OCI-LY1 (cell line): Measurements from ENCODE around the gene GDA.

Experiments used
- H2AFZ ChIP-seq: fragments of 200-600 bp; sonication (generic), shearing (Covaris generic); 2 replicates; pipeline ENCODE4 v1.6.0; 2014; ENCODE audit warnings: antibody characterized with exemption, mild to moderate bottlenecking, low read length
- H3F3A ChIP-seq: fragments of 200-600 bp; sonication (generic), shearing (Covaris generic); 2 replicates; pipeline ENCODE4 v1.6.0; 2014; ENCODE audit warnings: mild to moderate bottlenecking, antibody characterized with exemption, low read length, moderate library complexity; ENCODE audit not compliant: insufficient read depth
- H3K27ac ChIP-seq: fragments of 200-600 bp; sonication (generic); 2 replicates; pipeline ENCODE4 v1.5.1; 2014; ENCODE audit warnings: low read length, mixed run types, mild to moderate bottlenecking, low read depth; ENCODE audit not compliant: poor library complexity, severe bottlenecking
- H3K27me3 ChIP-seq: fragments of 200-600 bp; sonication (generic); 2 replicates; pipeline ENCODE4 v1.6.0; 2014; ENCODE audit warnings: antibody characterized with exemption, mild to moderate bottlenecking, low read length, moderate library complexity; ENCODE audit not compliant: insufficient read depth
- H3K36me3 ChIP-seq: fragments of 200-600 bp; sonication (generic); 2 replicates; pipeline ENCODE4 v1.6.1; 2014; ENCODE audit warnings: mild to moderate bottlenecking, antibody characterized with exemption, low read length, moderate library complexity, mixed read lengths; ENCODE audit not compliant: insufficient read depth
- H3K4me1 ChIP-seq: fragments of 200-600 bp; sonication (generic); 2 replicates; pipeline ENCODE4 v1.5.1; 2014; ENCODE audit warnings: mild to moderate bottlenecking, low read length, moderate library complexity; ENCODE audit not compliant: insufficient read depth, severe bottlenecking
- H3K4me2 ChIP-seq: fragments of 200-600 bp; sonication (generic), shearing (Covaris generic); 2 replicates; pipeline ENCODE4 v1.6.1; 2014; ENCODE audit warnings: low read length
- H3K4me3 ChIP-seq: fragments of 200-600 bp; sonication (generic); 2 replicates; pipeline ENCODE4 v1.5.1; 2014; ENCODE audit warnings: low read length, low read depth, mild to moderate bottlenecking, mixed read lengths; ENCODE audit not compliant: poor library complexity, severe bottlenecking
- H3K79me2 ChIP-seq: fragments of 200-600 bp; shearing (Covaris generic); 2 replicates; pipeline ENCODE4 v1.6.1; 2016; ENCODE audit warnings: mixed run types, low read length, mixed read lengths; ENCODE audit not compliant: insufficient read depth
- H3K9ac ChIP-seq: fragments of 200-600 bp; sonication (generic), shearing (Covaris generic); 2 replicates; pipeline ENCODE4 v1.6.1; 2014; ENCODE audit warnings: mild to moderate bottlenecking, low read length, mixed read lengths
- H3K9me2 ChIP-seq: fragments of 200-600 bp; sonication (generic), shearing (Covaris generic); 2 replicates; pipeline ENCODE4 v1.6.1; 2014; ENCODE audit warnings: low read depth, mild to moderate bottlenecking, low read length, mixed read lengths
- H3K9me3 ChIP-seq: fragments of 200-600 bp; shearing (Covaris generic); 2 replicates; pipeline ENCODE4 v1.6.1; 2014; ENCODE audit warnings: low read length, mixed read lengths
- H4K20me1 ChIP-seq: fragments of 200-600 bp; sonication (generic), shearing (Covaris generic); 2 replicates; pipeline ENCODE4 v1.6.0; 2016; ENCODE audit warnings: mild to moderate bottlenecking, low read length; ENCODE audit not compliant: insufficient read depth
- CTCF ChIP-seq: fragments of 200-600 bp; sonication (generic), shearing (Covaris generic); IDR thresholded peaks from 2 replicates; pipeline ENCODE4 v1.5.1; 2017; ENCODE audit warnings: mild to moderate bottlenecking, antibody characterized with exemption, low read length, moderate library complexity, mixed read lengths
- EZH2 ChIP-seq: fragments of 200-600 bp; sonication (generic), shearing (Covaris generic); IDR thresholded peaks from 2 replicates; pipeline ENCODE4 v1.8.0; 2017; ENCODE audit warnings: borderline replicate concordance, mixed run types, mild to moderate bottlenecking, antibody characterized with exemption, low read length, moderate library complexity, mixed read lengths

Gene GDA

GRCh38 chr9:72188232-72188631 lies 39.0 kb downstream of the GDA start:
- H3K4me1 ChIP-seq: no peaks in the 10 kb centered on the region
- no peak overlapping the region for H3K4me3 ChIP-seq
- H3K36me3 ChIP-seq: no peaks in the 10 kb centered on the region
- no peak overlapping the region for H3K9ac ChIP-seq
- no peak overlapping the region for H3K27ac ChIP-seq
- no peak overlapping the region for H3K4me2 ChIP-seq
- TF ChIP-seq EZH2 (no peak), CTCF (no peak)
- H3K79me2 ChIP-seq: no peaks in the 10 kb centered on the region
- H3K9me3 ChIP-seq: no peaks in the 10 kb centered on the region
- H2AFZ ChIP-seq: no peak overlapping the region
- no peaks in the 10 kb centered on the region for H3K27me3 ChIP-seq
- H3K9me2 ChIP-seq: no peaks in the 10 kb centered on the region
- no peaks in the 10 kb centered on the region for H3F3A ChIP-seq
- H4K20me1 ChIP-seq: no peaks in the 10 kb centered on the region

GRCh38 chr9:72193478-72193881 lies 44.2 kb downstream of the GDA start:
- Histone ChIP-seq H3K27me3 (no peaks in the 10 kb centered on the region; the same call in 1 of the 2 replicates), H3F3A (no peaks in the 10 kb centered on the region), H3K4me2 (no peak overlapping the region), H3K9me3 (no peaks in the 10 kb centered on the region), H3K9ac (no peak overlapping the region), H3K27ac (no peak overlapping the region), H3K4me1 (no peaks in the 10 kb centered on the region), H2AFZ (no peak overlapping the region), H3K4me3 (no peak overlapping the region), H4K20me1 (no peaks in the 10 kb centered on the region), H3K9me2 (no peaks in the 10 kb centered on the region), H3K36me3 (no peaks in the 10 kb centered on the region), H3K79me2 (no peaks in the 10 kb centered on the region)
- TF ChIP-seq EZH2: no peak
- TF ChIP-seq CTCF: no peak

- H2AFZ ChIP-seq: no peak overlapping the region
- H3K36me3 ChIP-seq: no peaks in the 10 kb centered on the region
- H3K4me1 ChIP-seq: no peaks in the 10 kb centered on the region
- H3K79me2 ChIP-seq: no peaks in the 10 kb centered on the region
- no peak overlapping the region for H3K27ac ChIP-seq
- H3K9me2 ChIP-seq: no peaks in the 10 kb centered on the region
- no peak overlapping the region for H3K9ac ChIP-seq
- TF ChIP-seq EZH2: no peak
- no peak for TF ChIP-seq CTCF
- H3F3A ChIP-seq: no peaks in the 10 kb centered on the region
- H3K4me3 ChIP-seq: no peak overlapping the region
- H4K20me1 ChIP-seq: no peaks in the 10 kb centered on the region
- H3K27me3 ChIP-seq: no peaks in the 10 kb centered on the region; the same call in 1 of the 2 replicates
- H3K9me3 ChIP-seq: no peaks in the 10 kb centered on the region
- H3K4me2 ChIP-seq: no peak overlapping the region
Measured at GRCh38 chr9:72199238-72199637, 50.0 kb downstream of the GDA start.
